GM12878 (cell line): Measurements from ENCODE around the gene PATZ1. TPM values are rescaled to one million over a fixed set of nuclear protein-coding genes. Genes with fewer than 3 reads are reported as not detected.

Source experiments
- ATAC-seq: fragments of 200-7000 bp; cut with Tn5 transposase; 3 replicates; pipeline ENCODE4 v1.9.1; 2020; ENCODE audit warnings: mild to moderate bottlenecking, moderate library complexity
- BruUV-seq: library from RNA; stranded (reverse); fragments of 400-500 nt; replicated peaks from 2 replicates; lab custom pipeline; 2021; lab: Mats Ljungman, UMichigan
- CTCF ChIA-PET: fragments of 300-600 bp; sonication (Branson Sonifier 250); formaldehyde crosslinking; extraction: SDS; loops from one replicate; lab custom pipeline; 2021; ENCODE audit warnings: inconsistent platforms; lab: Yijun Ruan, JAX
- POLR2A ChIA-PET: fragments of 350-600 bp; formaldehyde crosslinking; extraction: SDS; loops from one replicate; lab custom pipeline; 2021; ENCODE audit warnings: inconsistent platforms; lab: Charles Lee
- RAD21 ChIA-PET: fragments of 300-600 bp; sonication (Branson Sonifier 250); formaldehyde crosslinking; loops from one replicate; lab custom pipeline; 2023; ENCODE audit warnings: antibody characterized with exemption; ENCODE audit not compliant: unreplicated experiment; lab: Charles Lee
- SMC1A ChIA-PET: fragments of 300-600 bp; sonication (Branson Sonifier 250); formaldehyde crosslinking; loops from one replicate; lab custom pipeline; 2023; ENCODE audit not compliant: unreplicated experiment, uncharacterized antibody; lab: Charles Lee
- DNase-seq: peaks from one replicate; pipeline ENCODE4 v3.0.0-alpha.2; 2011; ENCODE audit warnings: low read depth, low spot score
- FAIRE-seq: peaks from 3 replicates; lab custom pipeline; 2011; peaks lifted over from hg19 to GRCh38; lab: Jason Lieb, UNC
- H2AFZ ChIP-seq: 2 replicates; pipeline ENCODE4 v1.6.0; 2011; ENCODE audit warnings: low read depth, low read length, control low read depth; ENCODE audit not compliant: control insufficient read depth
- H3K27ac ChIP-seq: 2 replicates; pipeline ENCODE4 v1.5.1; 2011; ENCODE audit warnings: control low read depth; ENCODE audit not compliant: control insufficient read depth, insufficient read depth
- H3K27me3 ChIP-seq, 2 experiments: replicated peaks in 1 of 2; 2 replicates each; pipeline versions ENCODE4 v1.6.0 to v1.6.1; 2011; ENCODE audit warnings: low read length in 1 of 2; ENCODE audit not compliant: control insufficient read depth in 2 of 2, insufficient read depth in 2 of 2
- H3K36me3 ChIP-seq, 2 experiments: 2 replicates each; pipeline ENCODE4 v1.5.1; 2011; ENCODE audit warnings: low read length in 1 of 2; ENCODE audit not compliant: control insufficient read depth in 2 of 2, insufficient read depth in 2 of 2
- H3K4me1 ChIP-seq: 2 replicates; pipeline ENCODE4 v1.6.1; 2011; ENCODE audit warnings: mild to moderate bottlenecking, low read length, moderate library complexity, mixed read lengths; ENCODE audit not compliant: control insufficient read depth, insufficient read depth
- H3K4me2 ChIP-seq: 2 replicates; pipeline ENCODE4 v1.6.0; 2011; ENCODE audit warnings: control low read depth; ENCODE audit not compliant: control insufficient read depth, insufficient read depth
- H3K4me3 ChIP-seq: fragments of 200-600 bp; sonication (generic); 2 replicates; pipeline ENCODE4 v1.5.1; 2016
- H3K79me2 ChIP-seq: 2 replicates; pipeline ENCODE4 v1.6.0; 2011; ENCODE audit warnings: low read length; ENCODE audit not compliant: control insufficient read depth, insufficient read depth
- H3K9ac ChIP-seq: 2 replicates; pipeline ENCODE4 v1.8.0; 2011; ENCODE audit warnings: low read length, control low read depth, mixed read lengths; ENCODE audit not compliant: control insufficient read depth, insufficient read depth
- H3K9me3 ChIP-seq: replicated peaks from 3 replicates; pipeline ENCODE4 v1.5.1; 2011; ENCODE audit warnings: mild to moderate bottlenecking, low read length; ENCODE audit not compliant: control insufficient read depth, insufficient read depth
- H4K20me1 ChIP-seq: 2 replicates; pipeline ENCODE4 v1.6.0; 2011; ENCODE audit not compliant: control insufficient read depth, insufficient read depth
- ATF2 ChIP-seq: IDR thresholded peaks from 2 replicates; pipeline ENCODE4 v1.6.1; 2012; ENCODE audit warnings: low read length, inconsistent platforms
- CREB1 ChIP-seq: IDR thresholded peaks from 2 replicates; pipeline ENCODE4 v1.6.1; 2012; ENCODE audit warnings: low read depth, mild to moderate bottlenecking, inconsistent platforms
- MEF2A ChIP-seq: IDR thresholded peaks from 2 replicates; pipeline ENCODE4 v1.6.1; 2011; ENCODE audit warnings: low read depth, mild to moderate bottlenecking, low read length, moderate library complexity; ENCODE audit not compliant: insufficient read depth
- STAT1 ChIP-seq: fragments of 450-650 bp; conservative IDR thresholded peaks from 2 replicates; pipeline ENCODE4 v1.6.1; 2014; ENCODE audit warnings: antibody characterized with exemption, mild to moderate bottlenecking
- SUPT20H ChIP-seq: IDR thresholded peaks from 2 replicates; pipeline ENCODE4 v1.6.1; 2011; ENCODE audit warnings: low read depth, mild to moderate bottlenecking, low read length, moderate library complexity, borderline replicate concordance; ENCODE audit not compliant: control insufficient read depth
- USF2 ChIP-seq: IDR thresholded peaks from 2 replicates; pipeline ENCODE4 v1.6.1; 2011; ENCODE audit warnings: low read depth, low read length, improper control_type of control experiment, borderline replicate concordance
- YY1 ChIP-seq: IDR thresholded peaks from 2 replicates; pipeline ENCODE4 v1.6.1; 2011; ENCODE audit warnings: low read depth, mild to moderate bottlenecking, low read length
- WGBS: methylation state at CpG from one replicate; pipeline ENCODE4 v1.1.6; 2016; ENCODE audit warnings: low lambda C conversion rate; ENCODE audit not compliant: insufficient replicate concordance, insufficient coverage; ENCODE audit errors: missing lambda C conversion rate; 5-methylcytosine and 5-hydroxymethylcytosine counted together
- in situ Hi-C: fragments of 300-500 bp; cut with MboI; formaldehyde crosslinking; loops from 9 replicates; pipeline ENCODE4 v1.14.3; 2018; ENCODE audit warnings: mixed read lengths
- intact Hi-C: fragments of 100-400 bp; cut with micrococcal nuclease; formaldehyde crosslinking; loops from one replicate; pipeline ENCODE4 v1.14.2; 2022; ENCODE audit not compliant: unreplicated experiment
- polyA plus RNA-seq, 11 experiments: library from polyadenylated mRNA; depleted of rRNA in 4 of 11; unstranded in 6 of 11; stranded (reverse) in 5 of 11; fragments of >200 nt; fragmentation: Nextera tagmentation in 4 of 11; fragmentation: Illumina TruSeq in 1 of 11; extraction: Ambion mirVana in 4 of 11; extraction: Trizol in 1 of 11; gene quantifications; 1 replicate in 1 of 11; 2 replicates in 10 of 11; pipeline versions ENCODE4 v1.2.1 to v1.2.3, GENCODE V29; 2011 to 2016; ENCODE audit warnings: inconsistent platforms in 2 of 11, missing spikeins in 2 of 11, low read depth in 1 of 11
- total RNA-seq, 4 experiments: library from RNA; depleted of rRNA in 3 of 4; stranded (reverse); fragments of >200 nt in 3 of 4; fragmentation: Illumina TruSeq in 1 of 4; extraction: Trizol in 1 of 4; gene quantifications; 2 replicates each; pipeline versions ENCODE4 v1.2.1 to v1.2.3, GENCODE V29; 2013 to 2021
- TF ChIP-seq, protein P1 (sequence below): fragments of 450-650 bp; IDR thresholded peaks from 2 replicates; pipeline ENCODE4 v1.6.1; 2017; ENCODE audit warnings: low read depth, mild to moderate bottlenecking, moderate library complexity

Gene PATZ1
- total and polyA plus RNA-seq, 10 of the 15 experiments (the other 5 are each of a cell fraction or from before 2014, with no cell fraction given), result 3.6 to 32.7 (median 13.9) TPM

DNA sequence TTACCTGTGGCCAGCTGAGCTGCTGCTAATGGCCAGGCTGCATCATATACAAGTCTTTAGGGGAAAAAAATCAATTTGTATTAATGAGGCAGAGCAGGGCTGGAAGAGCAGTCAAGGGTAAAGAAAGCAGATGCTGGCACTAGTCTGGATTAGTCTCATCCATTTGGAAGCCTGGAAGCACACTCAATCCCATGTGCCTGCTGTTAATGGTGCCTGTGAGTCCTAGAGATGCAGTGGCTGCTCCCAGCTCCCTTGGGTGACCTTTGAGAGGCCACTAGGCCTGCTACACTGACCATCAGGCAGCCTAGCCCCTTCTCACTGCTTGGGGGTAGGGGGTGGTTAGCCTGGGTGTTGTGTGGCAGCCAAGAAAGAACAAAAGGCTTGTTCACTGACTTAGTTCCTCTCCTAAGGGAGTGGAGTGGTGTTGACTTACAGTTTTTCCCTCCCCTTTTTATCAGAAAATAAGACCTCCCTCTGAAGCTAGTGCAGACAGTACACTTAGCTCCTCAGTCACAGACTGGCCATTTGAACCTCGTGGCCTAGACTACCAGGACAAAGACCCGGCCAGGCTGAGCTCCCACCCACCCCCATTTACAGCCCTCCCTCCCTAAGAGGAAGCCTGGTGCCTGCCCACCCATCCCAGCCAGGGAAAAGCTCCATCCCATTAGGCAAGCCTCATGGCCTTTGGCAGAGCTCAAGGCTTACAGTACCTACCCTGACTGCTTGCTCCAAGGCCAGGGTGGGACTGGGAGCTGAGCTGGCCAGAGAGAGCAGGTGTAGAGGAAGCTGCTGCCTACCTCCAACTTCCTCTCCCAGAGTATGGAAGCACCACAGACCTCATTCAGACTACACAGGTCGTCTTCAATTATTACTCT is 61.6 kb downstream of the PATZ1 start:
- peaks cover 26% of the 10 kb centered on the region for H3K4me1 ChIP-seq
- POLR2A ChIA-PET, result no interaction called here
- H4K20me1 ChIP-seq, result no peaks in the 10 kb centered on the region
- no peaks in the 10 kb centered on the region for H3K27me3 ChIP-seq
- FAIRE-seq (no peak), ATAC-seq (no peak), DNase-seq (no peak)
- no peak overlapping the region for H3K4me3 ChIP-seq
- SMC1A ChIA-PET, result interaction anchor here (1.1 kb wide), 1 partner anchor 11 kb away, joined by 3 read pairs; no protein-coding TSS in a partner anchor
- no peaks in the 10 kb centered on the region for H3K79me2 ChIP-seq
- CTCF ChIA-PET, result interaction anchor here (0.6 to 3.1 kb wide), 5 partner anchors 11 to 74 kb away, joined by 3 to 19 read pairs (median 4); no protein-coding TSS in a partner anchor
- 44% methylated on average over 3 of the region's 3 CpGs for WGBS
- in situ Hi-C loops (no loop called here), intact Hi-C loops (no loop called here)
- no peak overlapping the region for H2AFZ ChIP-seq
- RAD21 ChIA-PET, result no interaction called here
- H3K9me3 ChIP-seq, result no peaks in the 10 kb centered on the region
- TF ChIP-seq SUPT20H, result no peak
- TF ChIP-seq YY1, result no peak
- TF ChIP-seq, protein P1, sequence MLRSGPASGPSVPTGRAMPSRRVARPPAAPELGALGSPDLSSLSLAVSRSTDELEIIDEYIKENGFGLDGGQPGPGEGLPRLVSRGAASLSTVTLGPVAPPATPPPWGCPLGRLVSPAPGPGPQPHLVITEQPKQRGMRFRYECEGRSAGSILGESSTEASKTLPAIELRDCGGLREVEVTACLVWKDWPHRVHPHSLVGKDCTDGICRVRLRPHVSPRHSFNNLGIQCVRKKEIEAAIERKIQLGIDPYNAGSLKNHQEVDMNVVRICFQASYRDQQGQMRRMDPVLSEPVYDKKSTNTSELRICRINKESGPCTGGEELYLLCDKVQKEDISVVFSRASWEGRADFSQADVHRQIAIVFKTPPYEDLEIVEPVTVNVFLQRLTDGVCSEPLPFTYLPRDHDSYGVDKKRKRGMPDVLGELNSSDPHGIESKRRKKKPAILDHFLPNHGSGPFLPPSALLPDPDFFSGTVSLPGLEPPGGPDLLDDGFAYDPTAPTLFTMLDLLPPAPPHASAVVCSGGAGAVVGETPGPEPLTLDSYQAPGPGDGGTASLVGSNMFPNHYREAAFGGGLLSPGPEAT, result no peak
- no peak for TF ChIP-seq ATF2
- no peak for TF ChIP-seq CREB1
- no peak for TF ChIP-seq MEF2A
- TF ChIP-seq STAT1, result no peak
- TF ChIP-seq USF2, result no peak
- BruUV-seq, result no TSS peak
- peaks cover 0 to 3% of the 10 kb centered on the region in 2 experiments; a peak in 1 of 4 replicates for H3K36me3 ChIP-seq
- no peak overlapping the region for H3K9ac ChIP-seq
- no peak overlapping the region for H3K27ac ChIP-seq
- no peak overlapping the region for H3K4me2 ChIP-seq
